Renal cortex interstitium (tissue), 11 donors: ENCODE data around the gene MND1. TPM values are rescaled to one million over a fixed set of nuclear protein-coding genes. Genes with fewer than 3 reads are reported as not detected.
"Not testable (repeated sequence)": the region's sequence is repeated elsewhere in the genome, so short reads cannot be mapped to it uniquely, and the experiment has no call there.

Source experiments
- DNase-seq, 11 donors: peaks; one replicate each; pipeline ENCODE4 v3.0.0-alpha.2; 2013; ENCODE audit warnings: low read depth in 9 of 11, low spot score in 4 of 11; ENCODE audit errors: extremely low read depth in 1 of 11
- polyA plus RNA-seq, 3 donors: library from polyadenylated mRNA; unstranded; fragments of 120-200 nt; gene quantifications; one replicate each; pipeline ENCODE4 v1.2.1, GENCODE V29; 2013; ENCODE audit not compliant: insufficient read length in 3 of 3

The MND1 gene
- polyA plus RNA-seq, 3 donors: 13.3 to 23.2 (median 20.7) TPM

DNA sequence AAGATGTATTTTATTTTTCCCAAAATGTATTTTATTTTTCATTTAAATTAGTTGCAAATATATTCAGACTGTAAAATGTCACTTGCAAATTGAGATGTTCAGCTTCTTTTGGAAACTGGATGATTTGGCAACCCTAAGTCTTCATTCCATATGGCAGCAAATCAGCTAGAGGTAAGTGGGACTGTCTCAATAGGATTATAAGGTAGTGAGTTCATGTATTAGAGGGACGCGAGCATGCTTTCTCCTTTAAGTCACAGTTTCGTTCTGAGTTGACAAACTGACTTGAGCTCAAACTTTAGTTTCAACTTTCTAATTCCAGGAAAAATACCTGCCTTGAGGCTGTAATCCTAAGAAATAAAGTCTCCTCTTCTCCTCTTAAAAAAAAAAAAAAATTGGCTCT, 77.5 kb downstream of the MND1 start:
- DNase-seq: no peak

DNA sequence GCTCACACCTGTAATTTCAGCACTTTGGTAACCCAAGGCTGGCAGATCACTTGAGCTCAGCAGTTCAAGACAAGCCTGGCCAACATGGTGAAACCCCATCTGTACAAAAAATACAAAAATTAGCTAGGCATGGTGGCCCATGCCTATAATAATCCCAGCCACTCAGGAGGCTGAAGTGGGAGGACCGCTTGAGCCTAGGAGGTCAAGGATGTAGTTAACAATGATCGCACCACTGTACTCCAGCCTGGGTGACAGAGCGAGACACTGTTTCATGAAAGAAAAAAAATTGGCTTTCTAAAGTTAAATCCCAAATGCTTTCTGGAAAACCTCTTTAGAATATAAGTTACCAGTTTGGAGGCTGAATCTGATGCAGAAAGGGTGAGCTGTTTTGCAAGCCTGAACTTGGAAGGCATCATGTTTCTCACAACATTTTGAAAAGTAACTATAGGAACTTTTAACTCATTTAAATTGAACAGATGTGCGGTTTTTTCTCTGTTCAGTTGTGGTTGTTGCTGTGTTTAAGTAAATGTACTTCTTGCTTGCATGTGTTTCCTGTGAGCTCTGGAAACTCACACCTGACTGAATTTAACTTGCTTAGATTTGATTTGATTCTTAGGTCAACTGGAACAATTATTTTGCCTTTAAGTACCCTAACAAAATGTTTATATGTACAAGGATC, 81.9 kb downstream of the MND1 start:
- no peak for DNase-seq

DNA sequence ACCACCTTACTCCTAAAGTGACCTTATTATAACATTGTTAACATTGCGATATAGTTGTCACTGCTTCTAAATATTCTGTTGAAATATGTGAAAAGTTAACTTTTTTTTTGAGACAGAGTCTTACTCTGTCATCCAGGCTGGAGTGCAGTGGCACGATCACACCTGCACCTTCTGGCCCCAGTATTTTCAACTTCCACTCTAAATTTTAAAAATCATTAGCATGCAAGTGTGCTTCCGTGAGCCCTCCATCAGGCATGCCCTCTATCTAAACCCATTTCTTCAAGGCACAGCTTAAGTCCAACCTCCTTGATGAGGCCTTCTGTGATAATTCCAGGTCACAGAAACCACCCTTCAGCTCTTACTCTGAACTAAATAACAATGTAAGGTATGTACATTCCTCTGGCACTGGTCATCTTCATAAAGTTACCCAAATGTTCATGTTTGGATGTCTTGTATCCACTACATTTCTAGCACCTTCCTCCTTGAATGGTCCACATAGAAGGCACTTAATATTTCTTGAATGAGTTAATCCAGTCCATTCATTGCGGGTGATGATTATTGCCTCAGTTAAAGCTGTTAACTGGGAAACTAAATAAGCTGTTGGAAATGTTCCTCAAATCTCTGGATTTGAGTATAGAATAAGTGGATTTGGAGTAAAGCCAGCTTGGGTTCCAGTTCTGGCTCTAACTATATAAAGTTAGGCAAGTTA, 83.0 kb downstream of the MND1 start:
- no peak for DNase-seq

DNA sequence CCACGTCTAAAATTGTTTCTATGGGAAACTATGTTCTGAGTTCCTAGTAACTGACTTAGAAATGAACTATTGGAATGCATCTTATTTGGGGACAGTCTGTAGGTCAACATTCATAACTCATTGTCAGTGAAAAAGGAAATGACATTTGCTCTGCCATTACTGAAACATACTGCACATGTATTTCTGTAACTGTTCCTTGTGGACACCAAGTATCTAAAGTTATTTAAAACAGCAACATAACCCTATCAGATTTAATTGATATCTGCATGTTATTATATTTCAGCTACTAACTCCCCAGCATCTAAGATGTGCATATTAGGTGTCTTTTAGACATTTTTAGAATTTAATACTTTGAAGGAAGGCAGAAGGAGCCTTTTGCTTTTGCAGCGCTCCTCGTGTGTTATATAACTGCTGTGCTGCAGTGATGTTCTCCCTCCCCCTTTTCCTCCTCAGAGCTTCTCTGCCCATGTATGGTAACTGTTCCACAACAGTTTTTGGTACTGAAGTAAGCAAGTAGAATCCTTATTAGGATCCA, 84.5 kb downstream of the MND1 start:
- peak in 7 of 11 donors; percentile 25 to 71 (median 56) for DNase-seq

DNA sequence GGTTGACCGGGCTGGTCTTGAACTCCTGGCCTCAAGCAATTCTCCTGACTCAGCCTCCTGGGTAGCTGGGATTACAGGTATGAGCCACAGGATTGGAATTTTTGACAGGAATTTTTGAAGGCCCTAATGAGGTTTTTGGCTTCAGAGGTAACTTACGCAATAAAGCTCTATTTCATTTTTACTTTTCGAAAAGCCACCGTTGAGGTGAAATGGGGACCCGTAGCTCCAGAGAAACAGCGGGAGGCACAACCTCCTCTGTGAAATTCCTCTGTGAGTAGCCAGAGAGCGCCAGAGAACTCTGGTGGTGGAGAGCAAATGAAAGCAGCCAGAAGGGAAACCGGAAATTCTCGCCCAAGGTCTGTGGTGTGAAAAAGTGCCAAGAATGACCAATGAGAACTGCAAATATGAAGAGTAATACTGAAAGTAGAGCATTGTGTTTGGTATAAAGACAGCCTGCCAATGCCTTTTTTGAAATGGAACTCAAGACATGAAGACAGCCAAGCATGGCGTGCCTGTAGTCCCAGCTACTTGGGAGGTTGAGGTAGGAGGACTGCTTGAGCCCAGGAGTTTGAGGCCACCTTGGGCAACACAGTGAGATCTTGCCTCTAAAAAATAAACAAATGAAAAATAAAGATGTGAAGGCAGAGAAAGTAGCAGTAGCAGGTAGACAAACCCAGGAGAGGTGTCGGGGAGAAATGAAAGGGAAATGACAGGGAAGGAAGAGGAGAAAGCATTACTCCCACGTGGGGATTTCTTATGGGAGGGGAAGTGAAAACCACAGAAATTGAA, 88.7 kb downstream of the MND1 start:
- DNase-seq: no peak

DNA sequence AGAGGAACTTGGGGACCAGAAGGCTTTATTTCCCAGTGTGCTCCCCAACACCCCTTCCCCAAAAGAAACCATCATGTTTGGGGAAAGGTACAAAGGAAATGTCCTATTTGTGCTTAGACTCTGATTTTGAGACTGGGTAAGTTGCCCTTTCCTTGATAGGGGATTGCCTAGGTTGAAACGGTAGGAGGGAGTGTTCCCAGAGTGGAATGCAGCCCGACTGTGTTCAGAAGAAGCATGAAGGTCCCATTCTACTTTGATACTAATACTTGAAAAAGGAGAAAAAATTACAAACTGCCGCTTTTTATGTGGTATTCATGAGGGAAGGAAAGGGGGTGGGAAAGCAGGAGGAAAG, 89.2 kb downstream of the MND1 start:
- no peak for DNase-seq

DNA sequence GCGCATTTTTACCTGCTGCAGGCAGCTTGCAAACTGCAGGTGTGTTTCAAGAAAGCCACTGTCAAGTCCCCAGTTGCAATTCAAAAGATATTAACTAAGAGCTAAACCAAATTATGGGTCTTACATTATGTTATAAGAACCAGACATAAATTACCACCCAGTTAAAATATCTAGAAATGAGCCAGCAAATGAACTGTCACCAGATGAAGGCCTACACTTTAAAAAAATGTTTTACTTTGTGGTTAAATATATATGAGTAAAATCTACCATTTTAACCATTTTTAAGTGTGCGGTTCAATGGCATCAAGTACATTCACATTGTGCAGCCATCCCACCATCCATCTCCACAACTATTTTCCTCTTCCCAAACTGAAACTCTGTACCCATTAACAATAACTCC, 89.7 kb downstream of the MND1 start:
- no peak for DNase-seq

DNA sequence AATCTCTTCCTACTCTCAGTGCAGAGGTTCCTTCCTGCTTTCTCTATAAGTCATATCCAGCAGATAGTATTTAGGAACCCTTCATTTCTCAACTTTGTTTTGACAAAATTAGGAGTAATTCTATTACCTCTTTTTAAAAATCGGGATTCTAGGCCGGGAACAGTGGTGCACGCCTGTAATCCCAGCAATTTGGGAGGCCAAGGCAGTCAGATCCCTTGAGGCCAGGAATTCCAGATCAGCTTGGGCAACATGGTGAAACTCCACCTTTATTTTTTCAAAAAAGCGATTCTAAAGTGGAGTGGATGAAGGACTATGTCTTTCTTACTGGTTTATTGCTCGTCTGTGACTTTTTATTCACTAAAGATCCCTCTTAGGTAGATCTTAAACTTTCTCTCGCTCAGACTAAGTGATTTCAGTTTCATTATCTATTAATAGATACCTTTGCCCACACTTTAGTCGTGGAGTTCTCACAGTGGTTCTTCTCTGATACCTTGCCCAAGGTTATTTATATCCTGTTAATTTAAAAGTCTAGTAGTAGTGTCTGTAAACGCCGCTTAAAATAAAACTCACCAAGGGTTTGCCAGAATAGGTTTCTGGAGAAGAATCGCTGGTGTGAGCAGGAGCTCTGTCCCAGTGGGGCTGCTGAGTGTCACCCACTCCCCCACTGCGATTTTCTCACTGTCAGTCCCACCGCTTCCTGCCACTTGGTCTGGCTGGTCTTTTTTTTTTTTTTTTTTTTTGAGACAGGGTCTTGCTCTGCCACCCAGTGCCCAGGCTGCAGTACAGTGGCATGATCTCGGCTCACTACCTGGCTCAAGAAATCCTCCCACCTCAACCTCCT, 94.6 kb downstream of the MND1 start:
- DNase-seq: no peak

DNA sequence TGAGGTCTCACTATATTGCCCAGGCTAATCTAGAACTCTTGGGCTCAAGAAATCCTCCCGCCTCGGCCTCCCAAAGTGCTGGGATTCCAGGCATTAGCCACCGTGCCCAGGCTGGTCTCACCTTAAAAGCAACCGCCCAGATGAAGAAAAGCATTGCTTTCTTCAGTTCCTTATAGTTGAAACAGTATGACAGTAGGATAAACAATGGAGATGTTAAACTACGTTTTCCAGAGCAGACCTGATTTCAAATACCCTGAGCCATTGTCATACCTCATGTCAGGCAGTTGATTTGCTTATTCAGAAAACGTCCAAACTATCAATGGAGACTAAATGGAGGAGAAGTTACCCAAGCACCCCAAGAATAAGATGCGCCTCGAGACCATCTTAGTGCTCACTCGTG, 95.3 kb downstream of the MND1 start:
- no peak for DNase-seq

DNA sequence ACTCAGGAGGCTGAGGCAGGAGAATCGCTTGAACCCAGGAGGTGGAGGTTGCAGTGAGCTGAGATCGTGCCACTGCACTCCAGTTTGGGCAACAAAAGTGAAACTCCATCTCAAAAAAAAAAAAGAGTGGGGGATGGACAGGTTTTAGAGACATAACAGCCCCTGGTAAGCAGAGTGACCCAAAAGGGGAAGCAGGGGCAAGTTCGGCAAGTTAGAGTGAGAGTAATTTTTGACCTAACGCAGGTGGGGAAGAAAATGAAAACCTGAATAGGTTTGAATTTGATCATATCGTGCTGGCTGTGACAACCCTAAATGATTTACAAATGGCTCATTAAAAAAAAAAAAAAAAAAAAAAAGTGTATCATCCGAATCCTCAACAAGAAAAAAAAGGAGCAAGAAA, 96.0 kb downstream of the MND1 start:
- DNase-seq: no peak

DNA sequence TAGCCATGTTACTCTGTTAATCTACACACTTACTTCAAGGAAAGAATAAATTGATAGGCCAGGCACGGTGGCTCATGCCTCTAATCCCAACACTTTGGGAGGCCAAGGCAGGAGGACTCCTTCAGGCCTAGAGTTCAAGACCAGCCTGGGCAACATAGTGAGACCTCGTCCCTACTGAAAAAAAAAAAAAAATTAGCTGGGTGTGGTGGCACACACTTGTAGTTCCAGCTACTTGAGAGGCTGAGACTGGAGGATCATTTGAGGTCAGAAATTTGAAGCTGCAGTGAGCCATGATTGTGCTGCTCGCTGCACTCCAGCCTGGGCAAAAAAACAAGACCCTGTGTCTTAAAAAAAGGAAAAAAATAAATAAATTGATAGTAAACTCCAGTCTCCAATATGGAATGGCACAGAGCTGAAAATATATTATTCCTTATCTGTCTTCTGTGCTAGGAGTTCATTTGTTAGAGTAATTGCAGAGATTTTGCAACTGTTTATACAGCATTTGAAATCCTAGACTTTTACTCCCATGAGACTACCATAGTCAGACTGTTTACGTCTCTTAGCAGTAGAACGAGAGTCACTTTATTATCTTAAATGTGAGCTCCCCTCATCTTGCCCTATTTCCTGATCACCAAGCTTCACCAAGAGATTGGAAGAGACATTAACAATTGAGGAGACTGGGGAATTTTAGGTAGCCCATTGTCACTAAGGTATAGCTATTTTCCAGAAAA, 102.9 kb downstream of the MND1 start:
- DNase-seq: peak in 3 of 11 donors; percentile 63 to 73 (median 67)

DNA sequence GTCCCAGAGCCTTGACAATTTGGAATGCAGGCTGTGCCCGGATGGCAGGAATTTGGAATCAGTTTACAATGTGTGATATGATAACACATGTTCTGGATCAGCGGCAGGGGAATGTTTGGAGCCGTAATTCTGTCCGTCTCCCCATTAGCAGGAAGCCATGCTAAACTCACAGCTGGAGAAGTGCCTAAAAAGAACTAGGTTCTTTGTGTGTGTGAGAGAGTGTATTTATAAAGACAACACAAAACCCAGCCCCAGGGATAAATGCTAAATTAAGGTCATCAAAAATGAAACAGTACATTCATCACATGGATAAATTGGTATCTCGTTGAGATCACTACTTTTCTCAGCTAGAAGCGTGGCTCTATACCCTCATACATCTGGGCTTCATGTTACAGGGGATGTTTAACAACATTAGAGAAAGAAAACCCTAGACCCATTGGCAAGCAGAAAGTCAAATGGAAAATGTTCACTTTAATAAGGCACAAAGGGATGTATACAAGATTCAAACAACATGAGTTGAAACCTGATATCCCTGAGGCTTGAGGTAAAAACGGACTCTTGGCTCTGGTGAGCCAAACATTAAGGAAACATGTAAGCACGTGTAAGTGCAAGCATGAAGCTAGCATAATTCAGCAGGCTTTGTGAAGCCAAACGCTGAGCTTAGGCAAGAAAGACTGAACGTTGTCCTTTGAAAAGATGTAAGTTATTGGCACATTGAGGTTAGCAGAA, 103.7 kb downstream of the MND1 start:
- DNase-seq: peak in 4 of 11 donors; percentile 60 to 83 (median 72)

DNA sequence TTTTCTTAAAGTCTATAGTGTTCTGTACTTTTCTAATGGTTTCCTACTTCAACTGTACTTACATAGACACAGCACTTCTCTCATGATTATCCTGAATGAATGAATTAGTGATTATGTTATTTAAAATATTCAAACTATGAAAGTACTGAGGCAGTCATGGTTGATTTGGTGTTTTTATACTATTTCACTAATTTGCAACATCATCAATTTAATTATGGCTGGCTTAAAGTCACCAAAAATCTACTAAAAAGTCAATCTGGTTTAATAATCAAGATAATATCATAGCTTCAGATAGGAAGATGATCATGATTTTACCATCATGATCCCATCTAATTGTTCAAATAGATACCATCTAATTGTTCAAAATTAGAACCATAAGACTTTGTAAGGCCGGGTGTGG, 104.8 kb downstream of the MND1 start:
- DNase-seq: no peak

DNA sequence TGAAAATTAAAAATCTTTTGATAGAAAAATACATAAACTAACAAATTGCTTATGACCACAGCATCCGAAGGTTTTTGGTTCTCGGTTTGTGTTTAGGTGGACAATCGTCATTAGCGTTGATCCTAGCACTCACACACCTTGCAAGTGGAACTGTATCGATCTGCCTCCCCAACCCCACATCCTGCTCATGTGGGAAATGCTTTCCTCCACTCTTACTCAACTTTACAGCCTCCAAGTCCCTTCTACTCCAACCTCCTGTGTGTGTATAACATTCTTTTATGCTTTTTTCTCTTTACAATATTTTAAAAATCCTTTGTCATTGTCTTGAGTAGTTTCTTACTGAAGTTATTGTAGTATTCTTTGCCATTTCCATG, 106.0 kb downstream of the MND1 start:
- DNase-seq: no peak

DNA sequence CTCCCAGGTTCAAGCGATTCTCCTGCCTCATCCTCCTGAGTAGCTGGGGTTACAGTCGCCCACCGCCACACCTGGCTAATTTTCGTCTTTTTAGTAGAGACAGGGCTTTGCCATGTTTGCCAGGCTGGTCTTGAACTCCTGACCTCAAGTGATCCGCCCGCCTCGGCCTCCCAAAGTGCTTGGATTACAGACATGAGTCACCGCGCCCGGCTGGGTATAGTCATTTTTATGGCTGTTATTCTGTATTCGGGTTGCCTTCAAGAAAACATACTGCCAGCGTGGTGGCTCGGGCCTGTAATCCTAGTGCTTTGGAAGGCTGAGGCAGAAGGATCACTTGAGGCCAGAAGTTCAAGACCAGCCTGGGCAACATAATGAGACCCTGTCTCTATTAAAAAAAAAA, 106.7 kb downstream of the MND1 start:
- not testable (repeated sequence) for DNase-seq

DNA sequence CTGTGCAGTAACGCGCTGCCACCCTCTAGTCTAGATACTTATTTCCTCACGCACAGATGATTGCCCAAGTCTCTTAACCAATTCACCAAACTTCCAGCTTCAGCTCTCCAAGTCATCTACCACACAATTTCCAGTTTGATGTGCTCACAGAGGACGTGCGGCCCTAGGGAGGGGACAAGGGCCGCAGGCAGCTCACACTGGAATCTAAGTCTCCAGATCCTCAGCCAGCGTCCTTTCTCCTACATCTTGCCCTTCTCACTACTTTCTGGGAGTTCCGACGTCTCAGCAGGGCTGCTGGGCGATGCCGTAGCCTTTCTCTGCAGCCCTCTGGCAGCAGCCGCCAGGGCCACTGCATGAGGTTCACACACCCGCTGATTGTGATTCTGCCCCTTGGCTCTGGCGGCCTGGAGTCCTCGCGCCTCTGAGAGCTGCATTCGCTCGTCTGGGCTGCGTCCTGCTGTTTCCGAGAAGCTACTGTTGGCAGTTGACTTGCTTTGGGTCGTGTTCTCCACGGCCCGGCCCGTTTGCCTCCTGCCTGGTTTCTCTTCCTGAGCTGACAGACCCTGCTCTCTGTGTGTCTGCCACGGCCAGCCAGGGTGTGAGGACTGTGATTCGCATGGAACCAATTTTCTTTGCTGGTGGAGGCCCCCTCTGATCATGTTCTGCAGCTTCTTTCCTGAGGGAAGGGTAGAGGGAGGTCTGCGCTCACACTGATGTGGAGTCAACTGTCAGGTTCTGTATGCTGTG, 107.6 kb downstream of the MND1 start:
- no peak for DNase-seq

DNA sequence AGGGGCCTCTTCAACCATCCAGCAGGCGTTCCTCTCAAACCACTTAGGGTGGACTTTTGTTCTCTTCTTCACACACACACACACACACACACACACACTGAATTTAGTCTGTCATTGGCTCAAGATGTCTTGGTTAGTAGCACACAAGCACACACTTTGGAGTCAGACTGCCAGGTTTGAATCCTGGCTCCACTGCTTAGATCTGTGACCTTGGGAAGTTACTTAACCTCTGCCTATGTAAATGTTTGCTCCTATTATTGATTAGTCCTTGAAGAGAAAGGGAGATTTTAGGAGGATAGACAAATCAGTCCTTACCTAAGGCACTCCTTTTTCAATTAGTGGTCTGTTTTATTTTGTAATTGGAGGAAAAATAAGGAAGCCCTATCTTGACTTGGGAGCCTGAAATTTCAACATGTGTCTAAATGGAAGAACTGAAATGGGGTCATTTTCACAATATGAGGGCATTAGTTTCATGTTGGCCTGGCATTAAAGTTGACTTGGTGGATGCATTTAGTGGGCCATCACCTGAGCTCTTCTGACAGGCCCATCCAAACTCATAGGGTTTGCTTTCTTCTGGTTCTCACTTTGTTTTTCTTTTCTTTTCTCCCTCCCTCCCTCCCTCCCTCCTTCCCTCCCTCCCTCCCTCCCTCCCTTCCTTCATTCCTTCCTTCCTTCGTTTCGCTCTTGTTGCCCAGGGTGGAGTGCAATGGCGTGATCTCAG, 108.3 kb downstream of the MND1 start:
- DNase-seq: no peak
